GM21381 (cell line): ENCODE results near the gene REEP6.

Experiments used
- ATAC-seq: cut with Tn5 transposase; IDR thresholded peaks from one replicate; pipeline ENCODE4 v1.9.1; 2021; ENCODE audit warnings: mild to moderate bottlenecking, moderate library complexity; ENCODE audit not compliant: unreplicated experiment

Gene REEP6

GRCh38 chr19:1540365-1540925, 49.5 kb downstream of the REEP6 start:
- no peak for ATAC-seq
